Nephron progenitor cell (in vitro differentiated cells): ENCODE measurements around the gene EPB41L4A.
A peak's percentile ranks its signal among the peaks of the same experiment; 100 is the strongest.

ENCODE experiments used
- DNase-seq: peaks from one replicate; pipeline ENCODE4 v3.0.0; 2021
- H3K27ac Mint-ChIP-seq: 2 replicates; pipeline ENCODE4 v1.8.0; 2021; ENCODE audit warnings: mild to moderate bottlenecking, moderate library complexity, mixed read lengths
- H3K27me3 Mint-ChIP-seq: 2 replicates; pipeline ENCODE4 v1.8.0; 2021; ENCODE audit warnings: mild to moderate bottlenecking, low read depth, mixed read lengths; ENCODE audit not compliant: poor library complexity
- H3K36me3 Mint-ChIP-seq: 2 replicates; pipeline ENCODE4 v1.8.0; 2021; ENCODE audit warnings: low read depth, mixed read lengths
- H3K4me1 Mint-ChIP-seq: 2 replicates; pipeline ENCODE4 v1.8.0; 2021; ENCODE audit warnings: mixed read lengths
- H3K4me3 Mint-ChIP-seq: 2 replicates; pipeline ENCODE4 v1.8.0; 2021; ENCODE audit warnings: mild to moderate bottlenecking, moderate library complexity, mixed read lengths
- H3K9me3 Mint-ChIP-seq: 2 replicates; pipeline ENCODE4 v1.8.0; 2021; ENCODE audit warnings: mild to moderate bottlenecking, moderate library complexity, mixed read lengths
- TF ChIP-seq, protein P1 (sequence below): fragments of 200-600 bp; sonication (generic); IDR thresholded peaks from 2 replicates; pipeline ENCODE4 v1.5.0; 2021; ENCODE audit warnings: antibody characterized with exemption

EPB41L4A gene

DNA sequence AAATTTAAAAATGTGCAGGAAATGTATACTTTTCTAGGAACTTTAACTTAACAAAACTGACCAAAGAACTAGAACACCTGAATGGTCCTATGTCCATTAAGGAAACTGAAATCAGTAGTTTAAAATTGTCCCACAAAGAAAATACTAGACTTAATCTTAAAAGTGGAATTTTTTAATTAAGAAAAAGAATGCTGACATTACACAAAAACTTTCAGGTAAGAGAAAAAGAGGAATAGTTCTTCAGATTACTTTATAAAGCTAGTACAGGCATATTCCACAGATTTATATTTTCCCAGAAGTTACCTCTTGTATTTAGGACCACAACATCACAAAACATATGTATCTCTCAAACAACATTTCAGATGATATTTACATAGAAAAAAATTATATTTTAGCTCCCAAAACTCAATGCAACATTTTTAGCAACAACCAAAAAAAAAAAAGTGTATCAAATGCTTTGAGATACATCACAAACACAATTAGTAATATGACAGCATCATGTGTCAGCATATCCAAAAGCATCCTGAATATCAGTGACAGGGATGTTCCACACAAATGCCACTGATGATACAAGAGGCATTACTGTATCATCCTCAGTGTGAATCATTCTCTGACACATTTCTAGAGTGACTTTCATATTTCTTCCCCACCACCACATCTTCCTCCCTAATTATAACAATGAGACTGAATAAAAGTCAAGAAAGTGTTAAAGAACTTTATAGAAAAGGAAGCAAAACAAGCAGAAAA is 264.0 kb downstream of the EPB41L4A start:
- Mint-ChIP-seq H3K9me3 (peaks cover 14% of the 10 kb centered on the region), H3K4me3 (no peak overlapping the region), H3K4me1 (peaks cover under 1% of the 10 kb centered on the region), H3K27me3 (no peaks in the 10 kb centered on the region), H3K36me3 (no peaks in the 10 kb centered on the region), H3K27ac (no peak overlapping the region)
- no peak for DNase-seq
- TF ChIP-seq, protein P1, sequence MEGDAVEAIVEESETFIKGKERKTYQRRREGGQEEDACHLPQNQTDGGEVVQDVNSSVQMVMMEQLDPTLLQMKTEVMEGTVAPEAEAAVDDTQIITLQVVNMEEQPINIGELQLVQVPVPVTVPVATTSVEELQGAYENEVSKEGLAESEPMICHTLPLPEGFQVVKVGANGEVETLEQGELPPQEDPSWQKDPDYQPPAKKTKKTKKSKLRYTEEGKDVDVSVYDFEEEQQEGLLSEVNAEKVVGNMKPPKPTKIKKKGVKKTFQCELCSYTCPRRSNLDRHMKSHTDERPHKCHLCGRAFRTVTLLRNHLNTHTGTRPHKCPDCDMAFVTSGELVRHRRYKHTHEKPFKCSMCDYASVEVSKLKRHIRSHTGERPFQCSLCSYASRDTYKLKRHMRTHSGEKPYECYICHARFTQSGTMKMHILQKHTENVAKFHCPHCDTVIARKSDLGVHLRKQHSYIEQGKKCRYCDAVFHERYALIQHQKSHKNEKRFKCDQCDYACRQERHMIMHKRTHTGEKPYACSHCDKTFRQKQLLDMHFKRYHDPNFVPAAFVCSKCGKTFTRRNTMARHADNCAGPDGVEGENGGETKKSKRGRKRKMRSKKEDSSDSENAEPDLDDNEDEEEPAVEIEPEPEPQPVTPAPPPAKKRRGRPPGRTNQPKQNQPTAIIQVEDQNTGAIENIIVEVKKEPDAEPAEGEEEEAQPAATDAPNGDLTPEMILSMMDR: no peak

GRCh38 chr5:112149727-112150126 is 269.4 kb downstream of the EPB41L4A start:
- H3K4me1 Mint-ChIP-seq: no peaks in the 10 kb centered on the region
- peaks cover 14% of the 10 kb centered on the region for H3K9me3 Mint-ChIP-seq
- no peaks in the 10 kb centered on the region for H3K27me3 Mint-ChIP-seq
- no peaks in the 10 kb centered on the region for H3K36me3 Mint-ChIP-seq
- no peak for DNase-seq
- TF ChIP-seq, protein P1: no peak
- H3K4me3 Mint-ChIP-seq: no peak overlapping the region
- H3K27ac Mint-ChIP-seq: no peak overlapping the region

GRCh38 chr5:112146323-112147226 is 272.5 kb downstream of the EPB41L4A start:
- Mint-ChIP-seq H3K9me3 (peaks cover 14% of the 10 kb centered on the region), H3K36me3 (no peaks in the 10 kb centered on the region), H3K27ac (no peak overlapping the region), H3K27me3 (no peaks in the 10 kb centered on the region), H3K4me1 (no peaks in the 10 kb centered on the region), H3K4me3 (no peak overlapping the region)
- DNase-seq: peak; percentile 55
- TF ChIP-seq, protein P1: peak; percentile 84

DNA sequence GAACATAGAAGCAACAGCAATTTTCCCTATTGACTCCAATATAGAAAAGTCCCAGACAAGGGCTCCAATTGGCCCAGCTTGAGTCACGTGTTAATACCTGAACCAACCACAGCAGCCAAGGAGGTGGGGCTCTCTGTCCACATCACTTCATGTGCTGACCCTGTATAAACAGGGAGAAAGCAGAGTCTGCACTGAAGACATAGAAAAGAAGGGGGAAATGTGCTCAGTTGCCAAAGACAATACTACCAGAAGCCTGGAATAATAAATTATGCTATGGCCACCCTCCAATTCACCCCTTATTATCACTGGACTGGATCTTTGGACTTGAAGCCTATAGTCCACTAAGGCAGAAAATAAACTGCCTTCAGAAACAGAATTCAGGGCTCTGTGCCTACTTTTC is 275.4 kb downstream of the EPB41L4A start:
- H3K9me3 Mint-ChIP-seq: no peaks in the 10 kb centered on the region
- no peaks in the 10 kb centered on the region for H3K36me3 Mint-ChIP-seq
- H3K27ac Mint-ChIP-seq: no peak overlapping the region
- no peak for DNase-seq
- no peaks in the 10 kb centered on the region for H3K4me1 Mint-ChIP-seq
- no peak overlapping the region for H3K4me3 Mint-ChIP-seq
- TF ChIP-seq, protein P1: no peak
- H3K27me3 Mint-ChIP-seq: no peaks in the 10 kb centered on the region

- H3K9me3 Mint-ChIP-seq: no peaks in the 10 kb centered on the region
- H3K4me3 Mint-ChIP-seq: no peak overlapping the region
- DNase-seq: no peak
- TF ChIP-seq, protein P1: no peak
- no peaks in the 10 kb centered on the region for H3K27me3 Mint-ChIP-seq
- no peak overlapping the region for H3K27ac Mint-ChIP-seq
- H3K4me1 Mint-ChIP-seq: no peaks in the 10 kb centered on the region
- no peaks in the 10 kb centered on the region for H3K36me3 Mint-ChIP-seq
Observed at GRCh38 chr5:112142769-112143270, 276.3 kb downstream of the EPB41L4A start.
